Spleen (tissue), 11 donors: ENCODE data around the gene STAT2. TPM values are rescaled to one million over a fixed set of nuclear protein-coding genes. Genes with fewer than 3 reads are reported as not detected.

ENCODE experiments used
- DNase-seq: peaks from one replicate; pipeline ENCODE4 v3.0.0-alpha.2; 2020
- H3K27ac ChIP-seq, 8 donors: fragments of 200-600 bp; sonication (generic) in 7 of 8; 1 replicate in 4 of 8; 2 replicates in 4 of 8; pipeline versions ENCODE4 v1.5.0 to v1.8.0; 2016 to 2021; ENCODE audit warnings: inconsistent platforms in 4 of 8, mild to moderate bottlenecking in 4 of 8, moderate library complexity in 1 of 8
- H3K27me3 ChIP-seq, 7 donors: fragments of 200-600 bp; sonication (generic) in 6 of 7; replicated peaks in 1 of 7; 1 replicate in 4 of 7; 2 replicates in 3 of 7; pipeline versions ENCODE4 v1.5.0 to v1.8.0; 2016 to 2021; ENCODE audit warnings: inconsistent platforms in 3 of 7, mild to moderate bottlenecking in 1 of 7
- H3K36me3 ChIP-seq, 6 donors: fragments of 200-600 bp; sonication (generic) in 5 of 6; 1 replicate in 4 of 6; 2 replicates in 2 of 6; pipeline versions ENCODE4 v1.5.0 to v1.8.0; 2016 to 2021; ENCODE audit warnings: inconsistent platforms in 2 of 6
- H3K4me1 ChIP-seq, 6 donors: fragments of 200-600 bp; sonication (generic) in 5 of 6; 1 replicate in 3 of 6; 2 replicates in 3 of 6; pipeline versions ENCODE4 v1.5.0 to v1.8.0; 2016 to 2021; ENCODE audit warnings: inconsistent platforms in 3 of 6
- H3K4me3 ChIP-seq, 8 donors: fragments of 200-600 bp; sonication (generic) in 7 of 8; 1 replicate in 4 of 8; 2 replicates in 4 of 8; pipeline versions ENCODE4 v1.5.0 to v1.8.0; 2016 to 2021; ENCODE audit warnings: inconsistent platforms in 4 of 8, mild to moderate bottlenecking in 4 of 8, moderate library complexity in 2 of 8
- H3K9me3 ChIP-seq, 8 donors: fragments of 200-600 bp; sonication (generic) in 7 of 8; 1 replicate in 4 of 8; 2 replicates in 4 of 8; pipeline versions ENCODE4 v1.5.0 to v1.8.0; 2016 to 2021; ENCODE audit warnings: inconsistent platforms in 4 of 8
- POLR2A ChIP-seq, 3 donors: fragments of 450-650 bp; IDR thresholded peaks; one replicate each; pipeline ENCODE4 v1.5.1; 2017; ENCODE audit warnings: antibody characterized with exemption in 3 of 3, mild to moderate bottlenecking in 1 of 3
- POLR2AphosphoS5 ChIP-seq, 3 donors: sonication (generic); formaldehyde crosslinking; IDR thresholded peaks; one replicate each; pipeline ENCODE4 v1.5.1; 2017; ENCODE audit warnings: antibody characterized with exemption in 3 of 3
- WGBS, 5 donors: extraction: QIAGEN DNeasy Blood & Tissue Kit in 3 of 5; methylation state at CpG; one replicate each; pipeline versions ENCODE4 v1.1.5 to v1.1.7; 2013 to 2018; 5-methylcytosine and 5-hydroxymethylcytosine counted together
- intact Hi-C: fragments of 100-400 bp; cut with DNase I; formaldehyde crosslinking; loops from one replicate; pipeline ENCODE4 v1.15.0; 2023; ENCODE audit warnings: low total_unique reads
- polyA plus RNA-seq, 3 donors: library from polyadenylated mRNA; stranded (reverse); fragments of 200-250 nt; gene quantifications; one replicate each; pipeline ENCODE4 v1.2.1, GENCODE V29; 2013
- total RNA-seq, 7 donors: library from RNA; depleted of rRNA in 3 of 7; stranded (reverse); fragments of >200 nt in 3 of 7; fragmentation: NEBNext Ultra II Directional in 4 of 7; extraction: Animal tissue kit (Norgen Biotek cat#: 25700) in 4 of 7; gene quantifications; one replicate each; pipeline versions ENCODE4 v1.1.0 to v1.2.1, GENCODE V29; 2016 to 2021
- TF ChIP-seq, protein P1 (sequence below), 11 experiments: fragments of 200-600 bp in 7 of 11; fragments of 450-650 bp in 4 of 11; sonication (generic) in 4 of 11; IDR thresholded peaks in 8 of 11; conservative IDR thresholded peaks in 3 of 11; 1 replicate in 7 of 11; 2 replicates in 4 of 11; pipeline versions ENCODE4 v1.4.0 to v1.8.0; 2016 to 2021; ENCODE audit warnings: antibody characterized with exemption in 11 of 11, inconsistent platforms in 4 of 11, mild to moderate bottlenecking in 1 of 11
- donor health status: healthy with polysubstance abuse.
- donor health status: DM: no; HTN: no; CAD: no; lungs with moderate emphysema.
- donor health status: DM: no; HTN: no; CAD: no.
- donor health status: Bipolar disorder and iron deficiency.
- donor health status: healthy.
- donor health status: DM: no; HTN: no; CAD: no.
- donor health status: DM: yes; HTN: yes; CAD: no.

STAT2 gene
- total and polyA plus RNA-seq, 10 donors: 41.5 to 262 (median 230) TPM

DNA sequence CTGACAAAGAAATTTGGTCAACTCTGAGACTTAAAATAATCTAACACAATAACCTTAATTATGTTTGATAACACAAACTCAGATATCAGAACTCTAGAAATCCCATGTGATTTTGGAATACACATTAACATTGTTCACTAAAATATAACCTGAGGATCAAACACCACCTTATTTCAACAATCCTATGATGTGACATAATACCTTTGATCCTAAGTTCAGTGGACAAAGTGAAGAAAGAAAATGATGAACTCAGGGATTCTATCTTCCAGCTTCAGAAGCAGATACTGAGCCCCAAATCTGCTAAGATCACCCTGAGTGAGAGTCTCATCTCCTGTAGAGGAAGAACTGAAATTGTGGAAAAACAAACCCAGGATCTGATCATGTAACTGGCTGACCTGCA, 38.4 kb upstream of the STAT2 start:
- TF ChIP-seq POLR2A (IDR thresholded peaks at IDR 0.05) (no peak), POLR2AphosphoS5 (IDR thresholded peaks at IDR 0.05) (no peak)
- TF ChIP-seq, protein P1, sequence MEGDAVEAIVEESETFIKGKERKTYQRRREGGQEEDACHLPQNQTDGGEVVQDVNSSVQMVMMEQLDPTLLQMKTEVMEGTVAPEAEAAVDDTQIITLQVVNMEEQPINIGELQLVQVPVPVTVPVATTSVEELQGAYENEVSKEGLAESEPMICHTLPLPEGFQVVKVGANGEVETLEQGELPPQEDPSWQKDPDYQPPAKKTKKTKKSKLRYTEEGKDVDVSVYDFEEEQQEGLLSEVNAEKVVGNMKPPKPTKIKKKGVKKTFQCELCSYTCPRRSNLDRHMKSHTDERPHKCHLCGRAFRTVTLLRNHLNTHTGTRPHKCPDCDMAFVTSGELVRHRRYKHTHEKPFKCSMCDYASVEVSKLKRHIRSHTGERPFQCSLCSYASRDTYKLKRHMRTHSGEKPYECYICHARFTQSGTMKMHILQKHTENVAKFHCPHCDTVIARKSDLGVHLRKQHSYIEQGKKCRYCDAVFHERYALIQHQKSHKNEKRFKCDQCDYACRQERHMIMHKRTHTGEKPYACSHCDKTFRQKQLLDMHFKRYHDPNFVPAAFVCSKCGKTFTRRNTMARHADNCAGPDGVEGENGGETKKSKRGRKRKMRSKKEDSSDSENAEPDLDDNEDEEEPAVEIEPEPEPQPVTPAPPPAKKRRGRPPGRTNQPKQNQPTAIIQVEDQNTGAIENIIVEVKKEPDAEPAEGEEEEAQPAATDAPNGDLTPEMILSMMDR (IDR thresholded peaks at IDR 0.05 in 8 of 11, conservative IDR thresholded peaks at IDR 0.05 in 3 of 11): no peak
- intact Hi-C loops: no loop called here
- no peaks in the 10 kb centered on the region for H3K36me3 ChIP-seq
- DNase-seq: no peak
- no peak overlapping the region for H3K27ac ChIP-seq
- no peaks in the 10 kb centered on the region for H3K27me3 ChIP-seq
- H3K4me1 ChIP-seq: no peaks in the 10 kb centered on the region
- H3K9me3 ChIP-seq: peaks cover 0 to 19% (median 16%) of the 10 kb centered on the region in 8 donors
- H3K4me3 ChIP-seq: no peak overlapping the region

DNA sequence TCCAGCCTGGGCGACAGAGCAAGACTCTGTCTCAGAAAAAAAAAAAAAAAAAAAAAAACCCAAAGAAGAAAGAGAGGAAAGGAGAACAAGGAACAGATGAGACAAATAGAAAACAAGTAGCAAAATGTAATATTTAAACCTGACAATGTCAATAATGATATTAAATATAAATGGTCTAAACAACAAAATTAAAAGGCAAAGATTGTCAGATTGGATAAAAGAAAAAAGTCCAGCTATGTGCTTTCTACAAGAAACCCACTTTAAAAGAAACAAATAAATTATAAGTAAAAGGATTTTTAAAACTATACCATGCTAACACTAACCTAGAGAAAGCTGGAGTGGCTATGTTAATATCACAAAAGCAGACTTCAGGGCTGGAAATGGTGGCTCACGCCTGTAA, 32.4 kb upstream of the STAT2 start:
- Histone ChIP-seq H3K9me3 (peaks cover 0 to 3% (median 0%) of the 10 kb centered on the region in 8 donors), H3K4me1 (no peaks in the 10 kb centered on the region), H3K27ac (no peak overlapping the region), H3K27me3 (no peaks in the 10 kb centered on the region), H3K4me3 (no peak overlapping the region), H3K36me3 (no peaks in the 10 kb centered on the region)
- DNase-seq: no peak
- intact Hi-C loops: no loop called here
- 88 to 100% (median 94%) methylated on average over 1 to 2 of the region's 2 CpGs for WGBS, 5 donors
- TF ChIP-seq, protein P1 (IDR thresholded peaks at IDR 0.05 in 8 of 11, conservative IDR thresholded peaks at IDR 0.05 in 3 of 11): no peak
- TF ChIP-seq POLR2AphosphoS5 (IDR thresholded peaks at IDR 0.05) (no peak), POLR2A (IDR thresholded peaks at IDR 0.05) (no peak)

DNA sequence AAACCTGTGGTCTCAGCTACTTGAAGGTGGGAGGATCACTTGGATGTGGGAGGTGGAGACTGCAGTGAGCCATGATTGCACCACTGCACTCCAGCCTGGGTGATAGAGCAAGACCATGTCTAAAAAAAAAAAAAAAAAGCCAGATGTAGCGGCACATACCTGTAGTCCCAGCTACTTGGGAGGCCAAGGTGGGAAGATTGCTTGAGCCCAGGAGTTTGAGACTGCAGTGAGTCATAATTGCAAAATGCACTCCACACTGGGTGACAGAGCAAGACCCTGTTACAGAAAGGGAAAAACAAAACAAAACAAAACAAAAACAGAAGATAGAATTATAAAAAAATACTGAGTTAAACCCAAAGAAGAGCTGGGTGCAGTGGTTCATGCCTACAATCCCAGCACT, 31.8 kb upstream of the STAT2 start:
- no peak overlapping the region for H3K4me3 ChIP-seq
- H3K36me3 ChIP-seq: no peaks in the 10 kb centered on the region
- DNase-seq: no peak
- H3K27me3 ChIP-seq: no peaks in the 10 kb centered on the region
- intact Hi-C loops: no loop called here
- H3K9me3 ChIP-seq: peaks cover 0 to 3% (median 0%) of the 10 kb centered on the region in 8 donors
- WGBS, 5 donors: 81 to 98% (median 92%) methylated on average over 1 of the region's 1 CpG
- no peak overlapping the region for H3K27ac ChIP-seq
- TF ChIP-seq POLR2A (IDR thresholded peaks at IDR 0.05) (no peak), POLR2AphosphoS5 (IDR thresholded peaks at IDR 0.05) (no peak)
- TF ChIP-seq, protein P1 (IDR thresholded peaks at IDR 0.05 in 8 of 11, conservative IDR thresholded peaks at IDR 0.05 in 3 of 11): no peak
- H3K4me1 ChIP-seq: no peaks in the 10 kb centered on the region

DNA sequence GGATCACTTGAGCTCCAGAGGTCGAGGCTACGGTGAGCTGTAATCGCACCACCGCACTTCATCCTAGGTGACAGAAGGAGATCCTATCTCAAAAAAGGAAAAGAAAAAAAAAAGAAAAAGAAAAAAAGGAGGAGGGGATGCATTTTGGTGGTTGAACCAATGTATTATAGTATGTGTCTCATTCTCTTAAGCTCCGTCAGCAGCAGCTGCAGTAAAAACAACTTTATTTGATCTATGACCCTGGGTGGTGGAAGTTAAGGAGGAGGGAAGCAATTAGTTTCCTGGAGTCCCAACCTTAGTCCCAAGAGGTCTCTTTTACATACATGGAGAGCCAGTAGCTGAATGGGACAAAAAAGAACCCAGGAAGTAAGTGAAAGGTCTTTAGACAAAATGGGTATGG, 29.5 kb upstream of the STAT2 start:
- H3K27me3 ChIP-seq: no peaks in the 10 kb centered on the region
- H3K9me3 ChIP-seq: peaks cover 0 to 3% (median 0%) of the 10 kb centered on the region in 8 donors
- H3K27ac ChIP-seq: peak overlapping the region in 3 of 8 donors; percentile 21 to 37 (median 22)
- no peaks in the 10 kb centered on the region for H3K4me1 ChIP-seq
- whole genome bisulfite sequencing, 5 donors: 62 to 79% (median 77%) methylated on average over 5 of the region's 5 CpGs
- DNase-seq: no peak
- no peaks in the 10 kb centered on the region for H3K36me3 ChIP-seq
- intact Hi-C loops: no loop called here
- no peak overlapping the region for H3K4me3 ChIP-seq
- no peak for TF ChIP-seq POLR2AphosphoS5 (IDR thresholded peaks at IDR 0.05)
